ENCODE data around the gene ASB12.

Gene ASB12

DNA sequence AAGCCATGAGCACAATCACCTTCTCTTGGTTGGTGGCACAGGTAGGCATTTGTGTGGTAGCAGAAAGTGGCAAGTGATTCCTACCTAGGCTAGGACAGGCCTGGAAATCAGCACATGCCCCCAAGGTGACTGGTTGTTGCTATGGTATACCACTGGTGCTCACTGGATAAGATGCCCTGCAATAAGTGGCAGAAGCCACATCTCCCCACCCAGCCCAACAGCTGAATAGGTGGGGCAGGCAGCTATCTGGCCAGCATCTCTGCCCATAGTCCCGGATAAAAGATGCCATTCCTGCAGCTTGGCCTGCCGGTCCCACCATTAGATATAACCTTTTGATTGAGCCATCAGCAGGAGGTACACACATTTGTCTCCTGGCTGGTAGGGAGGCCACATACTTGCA lies 46.0 kb downstream of the ASB12 start:
- no peak for DNase-seq

DNA sequence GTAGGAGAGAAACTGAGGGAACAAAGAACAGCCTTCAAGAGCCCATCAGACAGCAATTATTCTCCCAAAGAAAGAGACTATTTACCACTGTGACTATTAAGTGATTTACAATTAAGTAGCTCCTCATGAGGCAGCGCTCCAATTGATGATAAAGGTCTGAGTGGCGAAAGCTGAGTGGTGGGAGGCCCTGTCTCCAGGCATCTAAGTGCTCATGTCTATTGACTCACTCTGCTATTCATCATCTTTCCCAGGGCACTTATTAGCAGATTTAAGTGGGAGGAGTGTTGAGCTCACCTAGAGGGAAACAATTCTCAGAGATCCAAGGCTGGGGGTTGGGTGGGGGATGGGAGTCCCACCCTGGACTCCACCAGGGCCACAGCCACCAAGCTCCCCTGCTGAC lies 48.2 kb downstream of the ASB12 start:
- no peak for DNase-seq

DNA sequence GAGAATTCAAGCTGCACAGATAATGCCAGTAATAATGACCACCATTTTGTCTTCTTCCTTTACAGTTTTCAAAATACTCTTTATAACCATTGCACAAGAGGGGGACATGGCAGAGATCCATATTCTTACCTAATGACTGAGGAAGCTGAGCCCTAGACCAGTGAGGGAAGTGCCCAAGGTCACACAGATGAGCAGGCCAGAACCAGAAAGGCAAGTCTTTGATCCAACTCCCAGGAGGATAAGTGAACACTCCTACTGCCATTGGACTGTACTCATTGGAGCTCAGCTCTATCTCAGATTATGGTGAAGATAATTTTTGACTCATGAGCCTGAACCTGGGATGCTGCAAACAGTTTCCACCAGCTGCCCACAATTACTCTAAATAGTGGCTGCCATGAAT lies 53.5 kb downstream of the ASB12 start:
- DNase-seq, result no peak

Data from CD4-positive, alpha-beta T cell treated with Interferon gamma for 1 hour (primary cell).